ENCODE data around the gene POLD4. TPM values are rescaled to one million over a fixed set of nuclear protein-coding genes. Genes with fewer than 3 reads are reported as not detected.

Gene POLD4
- total and polyA plus RNA-seq, 2 of the 13 experiments (the other 11 are each of a cell fraction or from before 2014, with no cell fraction given) = 10.5 to 27.4 TPM

- TF ChIP-seq BORCS8-MEF2B (CRISPR knock-in tag; IDR thresholded peaks at IDR 0.05) (no peak), MAX (IDR thresholded peaks at IDR 0.05) (0 out of 2 replicates have a peak, but pooled peaks have one; percentile 23), EZH2 (conservative IDR thresholded peaks at IDR 0.05; ENCODE audit: low read depth, low read length) (no peak), ZNF33B (CRISPR knock-in tag; IDR thresholded peaks at IDR 0.05) (no peak), ZNF749 (CRISPR knock-in tag; IDR thresholded peaks at IDR 0.05; ENCODE audit: borderline replicate concordance) (no peak), ZNF776 (CRISPR knock-in tag; IDR thresholded peaks at IDR 0.05) (no peak)
Observed at GRCh38 chr11:67372321-67372992, 19.1 kb upstream of the POLD4 start (continued).

- Histone ChIP-seq H3K27me3 (ENCODE audit: control insufficient read depth in 1 of 2, insufficient read depth in 2 of 2, low read length in 2 of 2) (peaks cover 1 to 8% of the 10 kb centered on the region in 2 experiments; a peak in 3 of 5 replicates), H3K4me2 (ENCODE audit: low read depth, low read length) (peak overlapping the region; percentile 66), H2AFZ (ENCODE audit: low read length) (no peak overlapping the region), H3K9ac (ENCODE audit: insufficient read depth, low read depth, low read length) (no peak overlapping the region), H3K27ac (ENCODE audit: extremely low read length, insufficient read depth, low read length) (no peak overlapping the region), H3K36me3 (replicated peaks in 1 of 2; ENCODE audit: control insufficient read depth in 1 of 2, insufficient read depth in 2 of 2, low read length in 2 of 2) (no peaks in the 10 kb centered on the region), H3K4me3 (replicated peaks in 1 of 3; ENCODE audit: insufficient read depth in 1 of 3, low read depth in 2 of 3, low read length in 3 of 3) (peak overlapping the region in 2 of 3 experiments; percentile 40 to 54; a peak in 3 of 6 replicates), H3K4me1 (ENCODE audit: insufficient read depth, low read length) (peaks cover 26% of the 10 kb centered on the region), H3K9me3 (ENCODE audit: low read length) (no peaks in the 10 kb centered on the region), H4K20me1 (ENCODE audit: insufficient read depth, low read length) (no peaks in the 10 kb centered on the region), H3K79me2 (ENCODE audit: insufficient read depth, low read length) (no peaks in the 10 kb centered on the region)
- WGBS (ENCODE audit: low lambda C conversion rate) = 31% methylated on average over 5 of the region's 16 CpGs
- in situ Hi-C loops (cut with HindIII; ENCODE audit: extremely low pct_ligation_motif_present, low pct_unique_long_range_greater_than_20kb) = no loop called here
- ATAC-seq = peak; percentile 23
- DNase-seq (ENCODE audit: low spot score) = no peak
- no TSS peak for BruUV-seq (replicated peaks)
- CTCF ChIA-PET (ENCODE audit: low intra/inter-chr PET ratio, low total read pairs) = interaction anchor here (1.5 kb wide), 1 partner anchor 11 kb away, joined by 5 read pairs; no protein-coding TSS in a partner anchor
- intact Hi-C loops (cut with micrococcal nuclease; ENCODE audit: unreplicated experiment) = no loop called here
- POLR2A ChIA-PET = interaction anchor here (2.9 to 18.5 kb wide), 2 partner anchors 9 to 18 kb away, joined by 10 to 365 read pairs; partner anchors contain the start of gene POLD4
- peak; percentile 40; the same call in 1 of the 2 replicates for TF ChIP-seq PCBP1 (IDR thresholded peaks at IDR 0.05; ENCODE audit: borderline replicate concordance, low read depth, low read length)
- no peak for TF ChIP-seq SMAD1 (CRISPR knock-in tag; IDR thresholded peaks at IDR 0.05; ENCODE audit: borderline replicate concordance, low read depth)
- TF ChIP-seq ZNF605 (CRISPR knock-in tag; IDR thresholded peaks at IDR 0.05) = no peak
- TF ChIP-seq RXRA (CRISPR knock-in tag; IDR thresholded peaks at IDR 0.05) = 0 out of 2 replicates have a peak, but pooled peaks have one; percentile 17
- TF ChIP-seq ZNF768 (CRISPR knock-in tag; IDR thresholded peaks at IDR 0.05) = 0 out of 2 replicates have a peak, but pooled peaks have one; percentile 4
- no peak for TF ChIP-seq ZEB1 (IDR thresholded peaks at IDR 0.05; ENCODE audit: insufficient replicate concordance, low read depth)
- TF ChIP-seq ZFX (CRISPR knock-in tag; IDR thresholded peaks at IDR 0.05; ENCODE audit: low read depth) = 0 out of 2 replicates have a peak, but pooled peaks have one; percentile 7
- 0 out of 2 replicates have a peak, but pooled peaks have one; percentile 20 for TF ChIP-seq ZBTB7B (CRISPR knock-in tag; IDR thresholded peaks at IDR 0.05)
- FAIRE-seq = no peak
Observed at GRCh38 chr11:67371911-67372320, 18.6 kb upstream of the POLD4 start.
